Activated naive CD4-positive, alpha-beta T cell treated with anti-CD3 and anti-CD28 coated beads, Interleukin-2, amount 10 ng/mL, durations not matched to agents 7 days and 5 days (primary cell): ENCODE results near the gene KRTAP24-1.

Experiments used
- CTCF ChIA-PET: fragments of 350-600 bp; sonication (Branson Sonifier 250); formaldehyde crosslinking; loops from one replicate; lab custom pipeline; 2021; ENCODE audit warnings: antibody characterized with exemption; lab: Charles Lee
- DNase-seq: peaks from one replicate; pipeline ENCODE4 v3.0.0-alpha.2; 2020
- H3K27ac Mint-ChIP-seq: one replicate; pipeline ENCODE4 v1.8.0; 2021; ENCODE audit warnings: mild to moderate bottlenecking, moderate library complexity, mixed read lengths
- H3K27me3 Mint-ChIP-seq: one replicate; pipeline ENCODE4 v1.8.0; 2021; ENCODE audit warnings: mild to moderate bottlenecking, mixed read lengths
- H3K36me3 Mint-ChIP-seq: one replicate; pipeline ENCODE4 v1.8.0; 2021; ENCODE audit warnings: mixed read lengths
- H3K4me1 Mint-ChIP-seq: one replicate; pipeline ENCODE4 v1.8.0; 2021; ENCODE audit warnings: mixed read lengths
- H3K4me3 Mint-ChIP-seq: one replicate; pipeline ENCODE4 v1.8.0; 2021; ENCODE audit warnings: mild to moderate bottlenecking, moderate library complexity, mixed read lengths
- H3K9me3 Mint-ChIP-seq: one replicate; pipeline ENCODE4 v1.8.0; 2021; ENCODE audit warnings: mixed read lengths

The KRTAP24-1 gene, protein sequence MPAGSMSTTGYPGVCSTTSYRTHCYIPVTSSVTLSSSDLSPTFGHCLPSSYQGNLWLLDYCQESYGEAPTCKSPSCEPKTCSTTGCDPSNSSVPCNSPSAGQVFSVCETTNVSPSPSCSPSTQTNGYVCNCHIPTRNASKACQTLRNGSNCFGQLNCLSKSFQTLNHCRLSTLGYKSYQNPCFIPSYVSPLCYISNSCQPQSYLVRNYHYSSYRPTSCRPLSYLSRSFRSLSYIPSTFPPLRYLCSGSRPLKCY

DNA sequence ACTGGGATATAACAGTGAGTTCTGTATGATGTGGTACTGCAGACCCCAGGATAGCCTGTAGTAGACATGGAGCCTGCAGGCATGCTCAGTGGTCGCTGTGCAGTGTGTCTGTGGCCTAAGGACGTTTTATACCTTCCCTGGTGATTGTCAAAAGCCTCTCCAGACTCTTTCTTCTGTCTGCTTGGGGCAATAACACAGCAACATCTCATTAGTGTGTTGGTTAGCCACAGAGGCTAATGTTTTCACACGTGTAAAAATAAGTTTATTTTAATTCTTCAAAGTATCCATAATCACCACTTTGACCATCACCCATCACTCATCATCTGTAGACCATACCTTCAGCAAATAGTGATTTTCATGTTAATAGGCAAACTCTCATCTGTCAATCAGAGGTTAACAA is at the start of gene KRTAP24-1:
TSS of gene KRTAP24-1 (minus strand) at position 101 of the 400 bp plus-strand sequence. CDS start at position 83, 18 bp downstream.
- H3K36me3 Mint-ChIP-seq: no peaks in the 10 kb centered on the region
- H3K27me3 Mint-ChIP-seq: no peaks in the 10 kb centered on the region
- H3K9me3 Mint-ChIP-seq: no peaks in the 10 kb centered on the region
- no peak within 1 kb of the TSS for H3K4me3 Mint-ChIP-seq
- no peak within 1 kb of the TSS for H3K27ac Mint-ChIP-seq
- CTCF ChIA-PET: no interaction called here
- DNase-seq: no peak
- H3K4me1 Mint-ChIP-seq: no peaks in the 10 kb centered on the region

DNA sequence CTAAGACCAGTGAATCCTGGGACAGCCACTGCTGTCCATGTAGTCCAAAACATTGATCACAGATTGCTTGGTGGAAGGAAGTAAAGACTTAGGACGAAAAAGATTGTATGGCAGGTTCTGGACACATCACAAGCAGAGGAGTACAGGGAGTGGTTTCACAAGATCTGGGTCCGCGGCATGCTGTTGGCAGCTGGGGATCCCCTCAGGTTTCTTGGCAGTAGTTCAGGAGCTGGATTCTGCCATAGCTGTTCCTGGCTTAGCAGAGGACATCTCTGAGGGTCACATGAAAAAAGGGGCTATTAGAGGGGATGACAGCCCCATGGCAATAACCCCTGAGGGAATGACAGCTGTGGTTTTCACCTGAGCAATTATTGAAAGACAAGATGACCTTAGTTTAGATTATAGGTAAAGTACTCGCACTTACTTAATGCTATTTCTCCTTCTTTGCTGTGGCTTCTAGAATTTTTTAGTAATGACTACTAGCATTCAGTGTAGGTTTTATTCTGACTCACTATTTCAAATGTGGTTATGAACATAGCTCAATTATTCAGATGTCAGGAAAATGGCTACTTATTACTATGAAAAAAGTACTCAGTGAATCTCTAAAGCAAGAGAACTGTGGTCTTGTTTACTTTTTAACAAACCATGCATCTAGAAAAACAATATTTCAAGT is 46.6 kb upstream of the KRTAP24-1 start:
- H3K4me3 Mint-ChIP-seq: no peak overlapping the region
- peaks cover 4% of the 10 kb centered on the region for H3K9me3 Mint-ChIP-seq
- DNase-seq: no peak
- CTCF ChIA-PET: no interaction called here
- H3K27ac Mint-ChIP-seq: no peak overlapping the region
- H3K4me1 Mint-ChIP-seq: no peaks in the 10 kb centered on the region
- no peaks in the 10 kb centered on the region for H3K27me3 Mint-ChIP-seq
- H3K36me3 Mint-ChIP-seq: no peaks in the 10 kb centered on the region

DNA sequence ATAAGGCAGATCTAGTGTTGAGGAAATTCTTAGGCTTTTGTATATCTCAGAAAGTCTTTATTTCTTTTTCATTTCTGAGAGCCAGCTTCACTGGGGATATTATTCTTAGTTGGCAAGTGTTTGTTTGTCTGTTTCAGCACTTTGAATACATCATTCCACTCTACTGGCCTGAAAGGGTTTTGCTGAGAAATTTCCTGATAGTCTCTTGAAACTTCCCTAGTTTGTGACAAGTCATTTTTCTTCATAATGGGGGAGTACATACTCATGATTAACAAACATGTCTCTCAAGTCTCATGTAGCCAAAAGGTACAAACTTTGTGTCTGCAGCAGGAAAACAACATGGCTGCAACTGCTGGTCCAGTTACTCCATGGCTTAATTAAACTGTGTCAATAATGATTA is 43.6 kb upstream of the KRTAP24-1 start:
- Mint-ChIP-seq H3K27ac (no peak overlapping the region), H3K9me3 (peaks cover 4% of the 10 kb centered on the region), H3K4me1 (no peaks in the 10 kb centered on the region), H3K27me3 (no peaks in the 10 kb centered on the region), H3K36me3 (no peaks in the 10 kb centered on the region), H3K4me3 (no peak overlapping the region)
- CTCF ChIA-PET: no interaction called here
- no peak for DNase-seq

DNA sequence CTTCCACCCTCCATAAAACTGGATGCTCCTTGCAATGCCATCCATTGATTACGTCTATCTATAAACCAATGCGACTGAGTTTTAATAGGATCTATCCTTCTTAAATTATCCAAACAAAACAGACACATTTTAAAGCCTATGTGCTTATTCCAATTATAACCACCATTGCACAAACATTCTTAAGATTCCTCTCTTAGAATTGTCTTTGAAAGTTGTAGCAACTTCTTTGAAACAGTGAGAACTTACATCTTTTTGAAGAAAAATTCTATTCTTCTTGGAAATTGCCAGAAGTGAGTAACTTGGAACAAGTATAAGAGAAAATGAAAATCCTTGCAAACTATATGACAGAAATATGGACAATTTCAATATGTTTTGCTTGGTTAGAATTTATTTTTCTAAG is 37.5 kb upstream of the KRTAP24-1 start, which contains the start of gene KRTAP26-1:
TSS of gene KRTAP26-1 (minus strand) at position 101 of the 400 bp plus-strand sequence. CDS start 280 bp downstream, outside the sequence.
- no peak for DNase-seq
- CTCF ChIA-PET: no interaction called here
- H3K27me3 Mint-ChIP-seq: no peaks in the 10 kb centered on the region
- no peaks in the 10 kb centered on the region for H3K36me3 Mint-ChIP-seq
- H3K4me3 Mint-ChIP-seq: no peak within 1 kb of the TSS
- H3K9me3 Mint-ChIP-seq: no peaks in the 10 kb centered on the region
- no peak within 1 kb of the TSS for H3K27ac Mint-ChIP-seq
- no peaks in the 10 kb centered on the region for H3K4me1 Mint-ChIP-seq

DNA sequence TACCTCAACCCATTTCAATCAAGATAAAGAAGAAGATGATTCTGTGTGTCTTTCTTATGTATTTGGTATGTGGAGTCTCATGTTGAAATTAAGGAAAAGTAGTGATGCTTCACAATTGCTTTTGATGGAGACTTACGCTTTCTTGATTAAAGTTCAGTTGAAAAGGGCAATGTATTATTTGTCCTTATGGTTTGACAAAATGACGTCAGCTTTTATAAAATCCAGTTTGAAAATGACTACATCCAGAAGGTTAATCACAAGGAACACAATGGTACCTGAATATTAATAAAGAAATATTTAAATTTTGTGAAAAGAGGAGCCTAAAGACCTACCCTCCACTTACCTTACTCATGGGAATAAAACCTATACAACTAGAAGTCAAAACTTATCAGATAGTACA is 33.0 kb upstream of the KRTAP24-1 start:
- Mint-ChIP-seq H3K9me3 (no peaks in the 10 kb centered on the region), H3K36me3 (no peaks in the 10 kb centered on the region), H3K27me3 (no peaks in the 10 kb centered on the region), H3K4me3 (no peak overlapping the region), H3K4me1 (no peaks in the 10 kb centered on the region), H3K27ac (no peak overlapping the region)
- CTCF ChIA-PET: no interaction called here
- no peak for DNase-seq

DNA sequence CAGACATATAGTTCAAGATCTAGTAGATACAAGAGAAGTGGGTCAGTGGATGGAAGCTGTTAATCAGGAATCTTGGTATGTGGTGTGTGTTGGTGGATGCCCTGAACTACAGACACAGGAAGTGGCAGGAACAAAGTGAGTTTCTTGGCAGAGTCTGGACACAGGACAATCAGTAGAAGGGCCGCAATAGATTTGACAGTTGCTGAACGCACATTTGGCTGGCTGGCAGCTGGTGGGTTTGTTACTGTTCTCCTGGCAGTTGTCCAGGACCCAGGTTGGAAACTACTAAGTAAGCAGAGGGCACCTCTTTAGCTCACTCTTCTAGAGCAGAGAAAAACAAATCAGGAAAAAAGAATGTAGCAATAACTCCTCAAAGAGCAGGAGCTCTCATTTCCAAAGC is 24.1 kb upstream of the KRTAP24-1 start:
- no peaks in the 10 kb centered on the region for H3K36me3 Mint-ChIP-seq
- DNase-seq: no peak
- no peaks in the 10 kb centered on the region for H3K4me1 Mint-ChIP-seq
- H3K27me3 Mint-ChIP-seq: no peaks in the 10 kb centered on the region
- CTCF ChIA-PET: no interaction called here
- no peaks in the 10 kb centered on the region for H3K9me3 Mint-ChIP-seq
- H3K27ac Mint-ChIP-seq: no peak overlapping the region
- H3K4me3 Mint-ChIP-seq: no peak overlapping the region

DNA sequence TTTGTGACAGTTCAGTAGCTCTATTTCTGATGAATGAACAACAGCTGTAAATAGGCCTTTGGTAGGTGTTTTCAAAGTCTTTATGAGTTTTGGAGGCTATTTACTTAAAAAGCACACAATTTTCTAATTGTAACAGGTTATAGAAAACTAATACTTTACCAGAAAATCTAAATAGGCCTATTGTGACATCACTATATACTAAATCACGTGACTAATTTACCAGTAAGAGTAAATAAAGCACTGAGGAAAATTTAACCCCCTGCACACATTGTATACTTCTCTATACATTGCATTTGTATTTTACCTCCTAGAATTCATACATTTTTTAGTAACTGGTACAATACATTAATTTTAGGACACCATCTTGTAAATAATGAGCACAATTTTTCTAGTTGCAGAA is 22.4 kb upstream of the KRTAP24-1 start:
- Mint-ChIP-seq H3K4me3 (no peak overlapping the region), H3K27ac (no peak overlapping the region), H3K4me1 (no peaks in the 10 kb centered on the region), H3K36me3 (no peaks in the 10 kb centered on the region), H3K27me3 (no peaks in the 10 kb centered on the region), H3K9me3 (no peaks in the 10 kb centered on the region)
- no peak for DNase-seq
- CTCF ChIA-PET: no interaction called here

DNA sequence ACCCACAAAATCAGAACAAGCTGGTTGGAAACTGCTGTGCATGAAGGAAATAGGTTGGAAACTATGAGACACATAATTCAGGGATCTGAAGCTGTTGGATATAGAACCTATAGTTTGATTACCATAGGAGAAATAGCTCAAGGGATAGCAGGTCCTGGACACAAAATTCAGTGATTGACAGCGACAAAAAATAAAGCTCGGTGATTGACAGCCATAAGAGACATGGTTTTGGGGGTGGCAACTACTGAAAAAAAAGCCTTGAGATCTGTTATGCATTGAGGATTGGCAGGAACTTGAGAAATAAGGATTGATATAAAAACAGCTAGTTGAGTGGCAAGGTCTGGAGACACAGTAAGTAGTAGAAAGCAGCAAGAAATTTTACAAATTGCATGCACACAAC is 6.5 kb upstream of the KRTAP24-1 start, which contains the start of gene KRTAP25-1:
TSS of gene KRTAP25-1 (minus strand) at position 300 of the 400 bp plus-strand sequence. CDS start at position 276, 24 bp downstream.
- Mint-ChIP-seq H3K4me1 (no peaks in the 10 kb centered on the region), H3K27me3 (no peaks in the 10 kb centered on the region), H3K9me3 (no peaks in the 10 kb centered on the region), H3K4me3 (no peak within 1 kb of the TSS), H3K27ac (no peak within 1 kb of the TSS), H3K36me3 (no peaks in the 10 kb centered on the region)
- CTCF ChIA-PET: no interaction called here
- no peak for DNase-seq

DNA sequence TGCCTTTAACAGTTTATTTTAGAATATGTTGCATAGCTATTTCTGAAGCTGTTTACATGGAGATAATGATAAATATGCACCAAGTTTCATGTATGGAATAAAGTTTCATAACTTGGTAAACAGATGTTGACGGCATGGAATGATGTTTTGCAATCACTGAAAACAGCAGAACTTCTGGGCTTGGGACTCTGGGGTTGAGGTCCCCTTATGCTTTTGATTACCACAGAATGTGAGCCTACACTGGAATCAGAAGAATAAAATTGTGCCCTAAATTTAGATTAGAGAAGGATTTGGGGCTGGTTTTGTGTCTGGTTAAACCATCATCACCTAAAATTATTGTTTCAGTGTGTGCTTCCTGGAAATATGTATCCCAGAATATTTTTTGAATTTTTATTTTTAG is 11.1 kb downstream of the KRTAP24-1 start:
- Mint-ChIP-seq H3K36me3 (no peaks in the 10 kb centered on the region), H3K4me3 (no peak overlapping the region), H3K9me3 (no peaks in the 10 kb centered on the region), H3K4me1 (no peaks in the 10 kb centered on the region), H3K27ac (no peak overlapping the region), H3K27me3 (no peaks in the 10 kb centered on the region)
- DNase-seq: no peak
- CTCF ChIA-PET: no interaction called here

DNA sequence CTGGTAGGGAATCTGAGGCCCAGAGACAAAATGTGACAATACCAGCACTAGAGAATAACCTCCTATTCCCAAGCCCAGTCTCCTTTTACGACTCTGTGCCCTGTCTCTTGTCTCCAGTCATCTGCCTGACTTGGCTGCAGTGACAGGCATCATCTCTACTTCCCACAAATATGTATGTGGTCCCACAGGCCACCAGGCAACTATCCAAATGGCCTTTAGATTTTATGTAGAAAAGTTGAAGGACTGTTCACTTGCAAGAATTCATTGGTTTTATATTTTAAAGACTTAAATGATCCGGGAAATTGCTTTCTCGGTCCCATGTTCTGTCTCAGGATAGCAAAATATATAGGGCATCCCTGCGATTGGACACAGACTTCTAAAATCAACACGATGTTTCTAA is 11.6 kb downstream of the KRTAP24-1 start:
- Mint-ChIP-seq H3K36me3 (no peaks in the 10 kb centered on the region), H3K4me1 (no peaks in the 10 kb centered on the region), H3K4me3 (no peak overlapping the region), H3K27me3 (no peaks in the 10 kb centered on the region), H3K9me3 (no peaks in the 10 kb centered on the region), H3K27ac (no peak overlapping the region)
- CTCF ChIA-PET: no interaction called here
- no peak for DNase-seq

DNA sequence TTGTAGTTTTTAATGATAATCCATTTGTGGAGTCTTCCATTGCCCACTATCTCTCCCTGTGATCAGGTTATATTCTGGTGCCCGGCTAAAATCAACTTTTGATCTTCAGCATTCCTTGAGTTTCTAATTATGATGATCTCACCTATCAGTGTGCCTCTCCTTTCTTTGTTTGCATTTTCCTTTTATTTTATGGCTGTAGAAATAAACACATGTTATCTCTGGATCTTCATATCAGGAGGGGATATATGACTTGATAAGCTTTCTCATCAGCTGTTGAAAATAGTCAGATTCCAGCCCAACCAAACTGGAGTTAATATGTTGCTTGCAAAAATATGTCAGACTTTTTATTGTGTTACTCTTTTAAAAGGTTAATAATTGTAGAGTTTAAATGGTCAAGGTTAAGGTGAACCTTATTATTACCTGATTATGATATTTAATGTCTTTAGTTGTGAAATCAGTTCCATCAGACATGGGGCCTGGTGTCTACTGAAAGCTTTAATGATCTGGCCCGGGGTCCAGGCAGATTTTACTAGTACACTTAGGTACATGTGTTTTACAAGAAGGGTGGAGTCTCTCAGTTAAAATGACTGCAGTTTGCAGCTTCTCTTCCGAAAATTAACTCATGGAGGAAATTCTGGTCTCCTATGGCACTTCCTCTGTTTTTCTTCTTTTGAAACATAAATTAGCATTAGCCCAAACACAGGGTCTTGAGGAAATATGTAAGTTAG is 12.8 kb downstream of the KRTAP24-1 start:
- Mint-ChIP-seq H3K36me3 (no peaks in the 10 kb centered on the region), H3K27ac (no peak overlapping the region), H3K9me3 (peaks cover 3% of the 10 kb centered on the region), H3K4me1 (no peaks in the 10 kb centered on the region), H3K4me3 (no peak overlapping the region), H3K27me3 (no peaks in the 10 kb centered on the region)
- DNase-seq: no peak
- CTCF ChIA-PET: no interaction called here

DNA sequence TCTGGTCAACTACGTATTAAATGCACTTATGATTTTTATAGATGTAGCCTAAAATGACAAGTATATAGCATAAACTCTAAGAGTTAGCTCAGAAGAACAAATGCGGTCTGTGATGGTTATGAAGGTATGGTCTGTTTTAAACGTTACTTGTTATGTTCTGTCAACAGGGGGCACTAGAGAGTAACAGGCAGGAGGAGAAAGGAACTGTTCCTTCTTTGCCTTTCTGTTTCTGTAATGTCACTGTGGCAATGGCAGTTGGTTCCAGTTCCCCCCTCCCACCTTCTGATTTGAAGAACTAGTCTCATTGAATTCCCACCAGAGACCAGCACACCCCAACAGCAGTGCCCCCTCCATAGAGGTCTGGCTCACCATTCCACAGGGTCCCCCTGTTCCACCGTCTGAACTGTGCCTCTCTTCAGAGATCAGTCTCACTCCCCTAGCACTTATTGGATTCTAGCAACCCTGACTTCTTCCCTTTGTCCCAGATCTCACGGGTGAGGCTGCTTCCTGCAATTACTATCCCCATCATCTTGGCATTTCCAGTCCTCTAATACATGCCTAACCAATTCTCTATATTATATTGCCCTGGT is 14.0 kb downstream of the KRTAP24-1 start:
- CTCF ChIA-PET: no interaction called here
- DNase-seq: no peak
- H3K9me3 Mint-ChIP-seq: peaks cover 3% of the 10 kb centered on the region

DNA sequence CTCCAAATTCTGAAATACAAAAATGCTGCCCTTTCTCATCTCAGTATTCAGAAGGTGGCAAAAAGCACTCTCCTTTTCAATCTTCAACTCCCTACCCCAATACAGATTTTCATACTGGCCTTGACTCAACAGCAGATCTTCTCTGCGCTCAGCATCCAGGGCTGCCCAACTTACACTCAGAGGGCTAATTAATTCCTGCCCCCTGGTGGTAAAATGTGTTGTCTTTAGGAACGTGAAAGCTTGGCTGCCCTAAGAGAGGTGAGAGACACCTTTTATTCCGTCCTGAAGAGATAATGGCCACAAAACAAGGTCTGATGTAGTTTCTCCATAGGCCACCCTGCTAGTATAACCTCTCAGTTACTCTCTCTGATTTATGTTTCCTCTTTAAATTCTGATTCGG is 25.0 kb downstream of the KRTAP24-1 start:
- Mint-ChIP-seq H3K9me3 (no peaks in the 10 kb centered on the region), H3K36me3 (no peaks in the 10 kb centered on the region), H3K27me3 (no peaks in the 10 kb centered on the region), H3K4me1 (no peaks in the 10 kb centered on the region), H3K27ac (no peak overlapping the region), H3K4me3 (no peak overlapping the region)
- CTCF ChIA-PET: no interaction called here
- DNase-seq: no peak

More for the DNA sequence above, 14.0 kb downstream of the KRTAP24-1 start:
- Mint-ChIP-seq H3K27me3 (no peaks in the 10 kb centered on the region), H3K36me3 (no peaks in the 10 kb centered on the region), H3K4me1 (no peaks in the 10 kb centered on the region), H3K4me3 (no peak overlapping the region), H3K27ac (no peak overlapping the region)

DNA sequence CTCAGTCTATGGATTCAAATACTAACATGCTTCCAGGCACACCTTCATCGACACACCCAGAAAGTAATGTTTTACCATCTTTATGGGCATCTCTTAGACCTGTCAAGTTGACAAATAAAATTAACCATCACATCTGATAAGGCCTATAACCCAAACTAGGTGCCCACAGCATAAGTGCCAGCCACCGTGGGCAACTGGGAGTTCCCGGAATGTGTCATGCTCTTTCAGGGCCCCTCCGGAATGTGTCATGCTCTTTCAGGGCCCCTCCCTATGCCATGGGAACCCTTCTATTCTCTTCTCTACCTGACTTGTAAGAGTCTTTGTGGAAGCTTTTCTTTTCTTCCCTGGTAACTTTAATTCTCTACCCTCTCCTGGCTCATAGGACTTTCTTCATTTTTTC is 26.6 kb downstream of the KRTAP24-1 start:
- CTCF ChIA-PET: no interaction called here
- H3K27ac Mint-ChIP-seq: no peak overlapping the region
- no peaks in the 10 kb centered on the region for H3K4me1 Mint-ChIP-seq
- H3K27me3 Mint-ChIP-seq: no peaks in the 10 kb centered on the region
- DNase-seq: no peak
- no peak overlapping the region for H3K4me3 Mint-ChIP-seq
- no peaks in the 10 kb centered on the region for H3K36me3 Mint-ChIP-seq
- H3K9me3 Mint-ChIP-seq: no peaks in the 10 kb centered on the region
